Measurements from ENCODE around the gene SLC6A6. TPM values are rescaled to one million over a fixed set of nuclear protein-coding genes. Genes with fewer than 3 reads are reported as not detected.

SLC6A6 gene
- total RNA-seq, 3 donors from 2014 or later, result 4.4 to 11.2 (median 10.5) TPM

- intact Hi-C loops (cut with DNase I, micrococcal nuclease), result no loop called here
- Histone ChIP-seq H3K9me3 (no peaks in the 10 kb centered on the region), H3K4me1 (ENCODE audit: low read depth) (no peaks in the 10 kb centered on the region), H3K36me3 (ENCODE audit: low read depth) (no peaks in the 10 kb centered on the region), H3K4me3 (no peak overlapping the region)
- no peak for TF ChIP-seq CTCF (IDR thresholded peaks at IDR 0.05)
- DNase-seq (no peak), ATAC-seq (no peak)
Measured at GRCh38 chr3:14364580-14365292, 37.7 kb upstream of the SLC6A6 start.

DNA sequence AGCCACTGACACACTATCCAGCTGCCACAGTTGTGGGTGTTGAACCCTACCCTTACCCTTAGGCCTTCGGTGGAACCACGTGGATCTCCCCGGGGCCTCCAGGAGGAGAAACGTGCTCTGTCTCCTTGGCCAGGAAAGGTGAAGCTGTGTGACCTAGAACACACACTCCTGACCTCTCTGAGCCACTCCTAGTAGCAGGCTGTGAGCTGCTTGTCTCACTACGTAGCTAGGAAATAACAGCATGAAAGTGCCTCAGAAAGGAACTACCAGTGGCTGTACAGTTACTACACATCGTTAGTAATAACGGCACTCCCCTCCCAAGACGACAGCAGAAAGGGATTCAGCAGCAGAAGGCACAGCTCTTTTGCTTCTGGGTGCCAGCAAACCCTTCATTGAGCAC lies 36.2 kb upstream of the SLC6A6 start:
- intact Hi-C loops (cut with DNase I, micrococcal nuclease), result no loop called here
- no peak for TF ChIP-seq CTCF (IDR thresholded peaks at IDR 0.05)
- no peak for DNase-seq
- H3K4me1 ChIP-seq (ENCODE audit: low read depth), result peaks cover under 1% of the 10 kb centered on the region
- no peaks in the 10 kb centered on the region for H3K9me3 ChIP-seq
- ATAC-seq, result no peak
- H3K36me3 ChIP-seq (ENCODE audit: low read depth), result no peaks in the 10 kb centered on the region
- no peak overlapping the region for H3K4me3 ChIP-seq

DNA sequence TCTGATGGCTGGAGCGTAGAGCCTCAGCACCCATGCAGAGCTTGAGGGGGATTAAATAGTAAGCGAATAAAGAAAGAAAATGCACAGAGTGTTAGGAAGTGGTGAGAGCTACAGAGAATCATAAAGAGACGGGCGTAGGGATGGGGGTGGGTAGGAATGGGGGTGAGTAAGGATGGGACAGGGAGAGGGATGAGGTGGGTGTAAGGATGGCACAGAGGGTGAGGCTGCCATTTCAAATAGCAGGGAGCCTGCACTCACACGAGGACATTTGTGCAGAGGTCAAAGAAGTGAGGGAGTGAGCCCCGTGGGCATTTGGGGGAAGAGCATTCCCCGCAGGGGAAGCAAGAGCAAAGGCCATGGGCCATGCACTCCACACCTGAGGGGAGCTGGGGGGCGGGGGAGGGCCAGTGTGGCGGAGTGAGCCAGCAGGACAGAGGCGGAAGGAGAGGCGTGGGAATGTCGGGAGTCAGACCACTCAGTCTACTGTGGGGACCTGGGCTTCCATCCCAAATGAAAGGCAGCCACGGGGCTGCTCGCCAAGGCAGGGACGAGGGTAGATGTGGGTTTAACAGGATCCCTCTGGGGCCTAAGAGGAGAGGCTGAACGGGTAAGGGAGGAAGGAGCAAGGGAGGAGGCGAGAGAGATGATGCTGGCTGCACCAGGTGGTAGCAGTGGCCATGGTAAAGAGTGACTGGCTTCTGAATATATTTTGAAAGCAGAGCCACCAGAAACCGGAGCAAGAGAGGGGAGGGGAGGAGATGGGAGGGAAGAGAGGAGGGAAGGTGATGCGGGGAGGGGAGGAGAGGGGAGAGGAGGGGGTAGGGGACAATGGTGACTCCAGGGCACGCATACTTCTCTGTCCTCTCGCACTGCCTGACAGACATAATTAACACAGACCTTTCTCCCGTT lies 35.2 kb upstream of the SLC6A6 start:
- no peak overlapping the region for H3K4me3 ChIP-seq
- no peaks in the 10 kb centered on the region for H3K9me3 ChIP-seq
- ATAC-seq, result no peak
- no peaks in the 10 kb centered on the region for H3K36me3 ChIP-seq (ENCODE audit: low read depth)
- no peak for TF ChIP-seq CTCF (IDR thresholded peaks at IDR 0.05)
- peaks cover 10% of the 10 kb centered on the region for H3K4me1 ChIP-seq (ENCODE audit: low read depth)
- no peak for DNase-seq
- intact Hi-C loops (cut with DNase I, micrococcal nuclease), result no loop called here

- H3K4me1 ChIP-seq (ENCODE audit: low read depth), result peaks cover 13% of the 10 kb centered on the region
- no peak for ATAC-seq
- H3K36me3 ChIP-seq (ENCODE audit: low read depth), result no peaks in the 10 kb centered on the region
- TF ChIP-seq CTCF (IDR thresholded peaks at IDR 0.05), result no peak
- no peak overlapping the region for H3K4me3 ChIP-seq
- H3K9me3 ChIP-seq, result no peaks in the 10 kb centered on the region
- no peak for DNase-seq
- intact Hi-C loops (cut with DNase I, micrococcal nuclease), result no loop called here
Measured at GRCh38 chr3:14368146-14368545, 34.3 kb upstream of the SLC6A6 start.

- no peak for TF ChIP-seq CTCF (IDR thresholded peaks at IDR 0.05)
- H3K36me3 ChIP-seq (ENCODE audit: low read depth), result no peaks in the 10 kb centered on the region
- DNase-seq (no peak), ATAC-seq (no peak)
- no peak overlapping the region for H3K4me3 ChIP-seq
- peaks cover 13% of the 10 kb centered on the region for H3K4me1 ChIP-seq (ENCODE audit: low read depth)
- intact Hi-C loops (cut with DNase I, micrococcal nuclease), result no loop called here
- no peaks in the 10 kb centered on the region for H3K9me3 ChIP-seq
Measured at GRCh38 chr3:14368885-14369284, 33.5 kb upstream of the SLC6A6 start.
